ENCODE measurements around the gene PDZD4. TPM values are rescaled to one million over a fixed set of nuclear protein-coding genes. Genes with fewer than 3 reads are reported as not detected.

PDZD4 gene
- total RNA-seq, 5 donors from 2014 or later (not counting 1 experiment from before 2014, with no cell fraction given), result 3.7 to 51.3 (median 9.0) TPM

DNA sequence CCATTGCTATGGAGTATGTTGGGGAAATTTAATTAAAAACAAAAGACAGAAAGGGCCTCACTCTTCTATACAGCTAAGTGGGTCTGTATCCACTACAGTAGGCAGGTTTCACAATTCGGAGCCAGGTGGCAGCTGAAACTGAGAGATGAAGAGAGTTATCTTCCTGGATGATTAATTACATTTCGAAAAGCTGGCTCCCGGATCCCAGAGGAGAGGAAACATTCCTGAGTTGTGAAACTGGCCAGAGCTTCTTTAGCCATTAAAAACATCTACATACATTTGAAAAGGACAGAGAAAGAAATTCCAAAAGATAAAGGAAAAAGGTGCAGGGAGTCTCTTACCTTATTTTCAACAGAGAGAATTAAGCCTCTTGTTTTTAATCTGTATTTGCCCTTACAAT lies 15.5 kb upstream of the PDZD4 start:
- no peak for ATAC-seq (replicated peaks in 1 of 4)
- H3K27ac Mint-ChIP-seq, result no peak overlapping the region
- no peaks in the 10 kb centered on the region for H3K36me3 ChIP-seq (ENCODE audit: control insufficient read depth in 2 of 2, extremely low read depth in 1 of 2, insufficient read depth in 1 of 2, low read length in 1 of 2)
- H3K9me3 Mint-ChIP-seq, result no peaks in the 10 kb centered on the region
- DNase-seq, result no peak
- no peaks in the 10 kb centered on the region for H3K4me1 Mint-ChIP-seq
- H3K27me3 ChIP-seq (replicated peaks in 1 of 2; ENCODE audit: control insufficient read depth in 2 of 2, extremely low read depth in 1 of 2, insufficient read depth in 2 of 2, low read length in 1 of 2), result peaks cover 3 to 11% of the 10 kb centered on the region in 2 experiments
- POLR2A ChIA-PET, result no interaction called here
- H3K9me3 ChIP-seq, result no peaks in the 10 kb centered on the region
- no CpG with 5 or more reads among the region's 3 CpGs for WGBS (ENCODE audit: insufficient coverage)
- H3K4me3 Mint-ChIP-seq, result no peak overlapping the region
- H3K4me3 ChIP-seq (ENCODE audit: control insufficient read depth in 1 of 2, extremely low read depth in 1 of 2, low read length in 1 of 2), result no peak overlapping the region
- H3K27me3 Mint-ChIP-seq, result peaks cover 7 to 38% of the 10 kb centered on the region in 2 donors
- H3K4me1 ChIP-seq (ENCODE audit: control insufficient read depth in 1 of 2, extremely low read depth in 1 of 2, insufficient read depth in 2 of 2, low read length in 2 of 2), result no peaks in the 10 kb centered on the region
- CTCF ChIA-PET, result interaction anchor here in 1 of 2 donors (0.7 kb wide), 1 partner anchor 179 kb away, joined by 3 read pairs; no protein-coding TSS in a partner anchor
- H3K36me3 Mint-ChIP-seq, result no peaks in the 10 kb centered on the region
- no peak overlapping the region for H3K27ac ChIP-seq (ENCODE audit: low read length)

DNA sequence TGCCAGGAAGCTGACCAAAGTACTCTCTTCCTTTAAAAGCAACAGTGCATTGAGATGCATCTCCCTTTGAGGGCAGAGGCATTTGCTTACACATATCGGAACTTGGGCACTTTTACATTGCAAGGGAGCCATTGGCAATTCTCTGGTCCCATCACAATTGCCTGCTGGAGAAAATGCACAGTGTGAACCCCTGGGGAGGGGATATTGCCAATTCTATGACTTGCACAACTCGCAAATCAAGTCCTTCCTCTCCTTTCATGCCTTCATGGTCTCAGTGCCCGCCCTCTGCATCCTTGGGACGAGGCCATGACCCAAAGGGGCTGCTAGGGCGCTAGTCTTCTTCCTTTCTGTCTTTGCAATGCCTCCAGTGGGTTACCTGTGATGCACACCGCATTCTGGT lies 14.9 kb upstream of the PDZD4 start:
- no peaks in the 10 kb centered on the region for H3K9me3 ChIP-seq
- ChIA-PET POLR2A (no interaction called here), CTCF (no interaction called here)
- peaks cover 3 to 11% of the 10 kb centered on the region in 2 experiments for H3K27me3 ChIP-seq (replicated peaks in 1 of 2; ENCODE audit: control insufficient read depth in 2 of 2, extremely low read depth in 1 of 2, insufficient read depth in 2 of 2, low read length in 1 of 2)
- no peaks in the 10 kb centered on the region for H3K36me3 Mint-ChIP-seq
- H3K4me3 Mint-ChIP-seq, result no peak overlapping the region
- no peak overlapping the region for H3K27ac ChIP-seq (ENCODE audit: low read length)
- no peaks in the 10 kb centered on the region for H3K36me3 ChIP-seq (ENCODE audit: control insufficient read depth in 2 of 2, extremely low read depth in 1 of 2, insufficient read depth in 1 of 2, low read length in 1 of 2)
- no peak overlapping the region for H3K27ac Mint-ChIP-seq
- DNase-seq, result no peak
- peaks cover 7 to 34% of the 10 kb centered on the region in 2 donors for H3K27me3 Mint-ChIP-seq
- H3K4me1 Mint-ChIP-seq, result no peaks in the 10 kb centered on the region
- H3K4me1 ChIP-seq (ENCODE audit: control insufficient read depth in 1 of 2, extremely low read depth in 1 of 2, insufficient read depth in 2 of 2, low read length in 2 of 2), result no peaks in the 10 kb centered on the region
- H3K9me3 Mint-ChIP-seq, result no peaks in the 10 kb centered on the region
- no peak for ATAC-seq (replicated peaks in 1 of 4)
- H3K4me3 ChIP-seq (ENCODE audit: control insufficient read depth in 1 of 2, extremely low read depth in 1 of 2, low read length in 1 of 2), result no peak overlapping the region
- WGBS (ENCODE audit: insufficient coverage), result no CpG with 5 or more reads among the region's 6 CpGs

DNA sequence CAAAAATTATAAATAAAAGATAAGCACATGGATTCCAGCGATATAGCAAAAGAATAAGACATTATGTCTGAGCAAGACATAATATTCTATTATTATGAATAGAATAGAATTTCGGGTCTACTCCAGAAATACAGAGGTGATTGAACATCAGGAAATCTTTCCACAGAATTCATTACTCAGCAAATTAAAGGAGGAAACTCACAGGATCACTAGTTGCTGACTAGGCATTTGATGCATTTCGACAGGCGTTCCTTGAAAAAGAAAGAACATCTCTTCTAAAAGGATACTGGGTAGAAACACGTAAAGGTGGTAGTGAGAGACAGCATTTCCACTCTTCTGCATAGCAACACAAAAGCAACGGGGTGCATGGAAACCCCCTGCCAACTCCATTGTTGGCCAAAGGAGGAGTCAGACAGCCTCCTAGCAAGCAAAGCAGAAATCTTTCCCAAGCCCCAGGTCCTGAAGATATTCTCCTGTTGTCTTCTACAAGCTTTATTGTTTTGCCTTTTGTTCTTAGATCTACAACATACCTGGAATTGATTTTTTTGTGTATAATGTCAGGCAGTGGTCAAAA lies 14.3 kb upstream of the PDZD4 start:
- ATAC-seq (replicated peaks in 1 of 4) (no peak), DNase-seq (no peak)
- Histone ChIP-seq H3K4me1 (ENCODE audit: control insufficient read depth in 1 of 2, extremely low read depth in 1 of 2, insufficient read depth in 2 of 2, low read length in 2 of 2) (no peaks in the 10 kb centered on the region), H3K27ac (ENCODE audit: low read length) (no peak overlapping the region), H3K4me3 (ENCODE audit: control insufficient read depth in 1 of 2, extremely low read depth in 1 of 2, low read length in 1 of 2) (no peak overlapping the region), H3K27me3 (replicated peaks in 1 of 2; ENCODE audit: control insufficient read depth in 2 of 2, extremely low read depth in 1 of 2, insufficient read depth in 2 of 2, low read length in 1 of 2) (peaks cover 3 to 11% of the 10 kb centered on the region in 2 experiments), H3K36me3 (ENCODE audit: control insufficient read depth in 2 of 2, extremely low read depth in 1 of 2, insufficient read depth in 1 of 2, low read length in 1 of 2) (no peaks in the 10 kb centered on the region), H3K9me3 (no peaks in the 10 kb centered on the region)
- Mint-ChIP-seq H3K36me3 (no peaks in the 10 kb centered on the region), H3K4me1 (no peaks in the 10 kb centered on the region), H3K27ac (no peak overlapping the region), H3K9me3 (no peaks in the 10 kb centered on the region), H3K4me3 (no peak overlapping the region), H3K27me3 (peaks cover 7 to 34% of the 10 kb centered on the region in 2 donors)
- POLR2A ChIA-PET, result no interaction called here
- CTCF ChIA-PET, result no interaction called here
- WGBS (ENCODE audit: insufficient coverage), result no CpG with 5 or more reads among the region's 6 CpGs

DNA sequence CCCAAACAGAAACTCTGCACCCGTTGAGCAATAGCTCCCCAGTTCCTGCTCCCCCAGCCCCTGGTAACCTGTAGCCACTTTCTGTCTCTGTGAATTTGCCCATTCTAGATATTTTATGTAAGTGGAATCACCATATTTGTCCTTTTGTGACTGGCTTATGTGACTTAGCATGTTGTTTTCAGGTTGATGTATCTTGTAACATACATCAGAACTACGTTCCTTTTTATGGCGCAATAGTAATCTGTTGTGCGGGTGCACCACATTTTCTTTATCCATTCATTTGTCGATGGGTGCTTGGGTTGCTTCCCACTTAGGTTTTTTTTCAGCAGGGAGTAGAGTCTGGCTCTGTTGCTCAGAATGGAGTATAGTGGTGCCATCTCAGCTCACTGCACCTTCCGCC lies 6.6 kb upstream of the PDZD4 start:
- Mint-ChIP-seq H3K27me3 (peaks cover 3 to 18% of the 10 kb centered on the region in 2 donors), H3K4me1 (peaks cover 0 to 5% (median 2%) of the 10 kb centered on the region in 3 donors), H3K27ac (no peak overlapping the region), H3K4me3 (no peak overlapping the region), H3K36me3 (no peaks in the 10 kb centered on the region), H3K9me3 (no peaks in the 10 kb centered on the region)
- Histone ChIP-seq H3K4me3 (ENCODE audit: control insufficient read depth in 1 of 2, extremely low read depth in 1 of 2, low read length in 1 of 2) (no peak overlapping the region), H3K36me3 (ENCODE audit: control insufficient read depth in 2 of 2, extremely low read depth in 1 of 2, insufficient read depth in 1 of 2, low read length in 1 of 2) (no peaks in the 10 kb centered on the region), H3K9me3 (no peaks in the 10 kb centered on the region), H3K27me3 (replicated peaks in 1 of 2; ENCODE audit: control insufficient read depth in 2 of 2, extremely low read depth in 1 of 2, insufficient read depth in 2 of 2, low read length in 1 of 2) (no peaks in the 10 kb centered on the region), H3K4me1 (ENCODE audit: control insufficient read depth in 1 of 2, extremely low read depth in 1 of 2, insufficient read depth in 2 of 2, low read length in 2 of 2) (no peaks in the 10 kb centered on the region), H3K27ac (ENCODE audit: low read length) (no peak overlapping the region)
- CTCF ChIA-PET, result interaction anchor here in 1 of 2 donors (0.8 kb wide), 1 partner anchor 71 kb away, joined by 3 read pairs; no protein-coding TSS in a partner anchor
- no CpG with 5 or more reads among the region's 6 CpGs for WGBS (ENCODE audit: insufficient coverage)
- no peak for DNase-seq
- ATAC-seq (replicated peaks in 1 of 4), result no peak
- POLR2A ChIA-PET, result no interaction called here

DNA sequence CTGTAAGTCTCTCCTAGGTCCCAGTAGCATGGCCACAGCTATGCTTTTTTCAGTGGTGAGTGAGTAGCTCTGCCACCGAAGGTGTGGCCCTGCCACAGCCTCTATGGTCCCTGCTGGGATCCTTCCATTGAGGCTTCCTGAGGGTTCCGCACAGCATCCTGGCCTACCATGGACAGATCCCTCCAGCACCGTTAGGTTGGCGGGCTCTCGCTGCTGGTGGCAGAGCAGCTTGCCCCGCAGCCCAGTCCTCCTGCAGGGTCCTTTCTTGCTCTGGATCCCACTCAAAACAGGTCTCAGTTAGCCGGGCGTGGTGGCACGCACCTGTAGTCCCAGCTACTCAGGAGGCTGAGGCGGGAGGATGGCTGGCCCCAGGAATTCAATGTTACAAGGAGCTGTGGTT lies 2.4 kb upstream of the PDZD4 start:
- Histone ChIP-seq H3K27ac (ENCODE audit: low read length) (no peak overlapping the region), H3K27me3 (replicated peaks in 1 of 2; ENCODE audit: control insufficient read depth in 2 of 2, extremely low read depth in 1 of 2, insufficient read depth in 2 of 2, low read length in 1 of 2) (peaks cover 0 to 10% of the 10 kb centered on the region in 2 experiments), H3K4me1 (ENCODE audit: control insufficient read depth in 1 of 2, extremely low read depth in 1 of 2, insufficient read depth in 2 of 2, low read length in 2 of 2) (peaks cover 0 to 21% of the 10 kb centered on the region in 2 experiments), H3K4me3 (ENCODE audit: control insufficient read depth in 1 of 2, extremely low read depth in 1 of 2, low read length in 1 of 2) (no peak overlapping the region), H3K36me3 (ENCODE audit: control insufficient read depth in 2 of 2, extremely low read depth in 1 of 2, insufficient read depth in 1 of 2, low read length in 1 of 2) (no peaks in the 10 kb centered on the region), H3K9me3 (no peaks in the 10 kb centered on the region)
- POLR2A ChIA-PET, result no interaction called here
- DNase-seq (no peak), ATAC-seq (replicated peaks in 1 of 4) (no peak)
- WGBS (ENCODE audit: insufficient coverage), result 97% methylated on average over 8 of the region's 10 CpGs
- Mint-ChIP-seq H3K4me3 (no peak overlapping the region), H3K27me3 (peaks cover 5% of the 10 kb centered on the region in 2 donors), H3K4me1 (peaks cover 3 to 13% (median 8%) of the 10 kb centered on the region in 3 donors), H3K27ac (no peak overlapping the region), H3K9me3 (no peaks in the 10 kb centered on the region), H3K36me3 (no peaks in the 10 kb centered on the region)
- CTCF ChIA-PET, result no interaction called here

DNA sequence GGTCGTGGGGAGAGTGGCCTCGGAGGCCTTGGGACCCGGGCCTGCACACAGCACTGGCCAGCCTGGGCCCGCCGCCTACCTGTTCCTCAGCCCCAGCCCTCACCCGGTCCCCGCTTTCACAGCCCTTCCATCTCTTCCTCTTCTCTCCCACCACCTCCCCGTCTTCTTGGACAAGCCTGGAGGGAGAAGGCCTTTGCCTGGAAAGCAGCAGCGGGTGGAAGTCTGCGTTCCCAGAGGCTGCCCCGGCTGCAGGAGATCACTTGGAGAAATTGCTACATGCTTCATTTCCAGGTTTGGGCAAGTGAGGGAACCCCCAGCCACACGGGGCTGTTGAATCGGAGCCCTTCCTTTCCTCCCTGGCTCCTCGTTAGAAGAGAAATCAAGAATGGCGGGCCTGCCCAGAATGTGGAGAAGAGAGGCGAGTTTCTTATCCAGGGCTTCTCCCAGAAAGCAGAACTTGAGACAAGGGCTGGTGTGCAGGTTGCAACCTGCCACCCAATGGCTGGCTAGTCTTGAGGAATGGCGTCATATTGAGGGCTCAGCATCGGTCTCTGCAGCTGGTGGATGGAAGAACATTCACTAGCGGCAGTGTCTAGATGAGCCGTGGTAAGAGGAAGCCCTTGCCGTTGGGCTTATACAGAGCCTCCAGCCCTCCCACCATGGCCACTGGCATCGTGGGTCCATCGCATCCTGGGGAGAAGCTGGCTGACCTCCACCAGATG lies 1.2 kb upstream of the PDZD4 start:
- Histone ChIP-seq H3K27me3 (replicated peaks in 1 of 2; ENCODE audit: control insufficient read depth in 2 of 2, extremely low read depth in 1 of 2, insufficient read depth in 2 of 2, low read length in 1 of 2) (peaks cover 0 to 10% of the 10 kb centered on the region in 2 experiments), H3K4me3 (ENCODE audit: control insufficient read depth in 1 of 2, extremely low read depth in 1 of 2, low read length in 1 of 2) (no peak overlapping the region), H3K36me3 (ENCODE audit: control insufficient read depth in 2 of 2, extremely low read depth in 1 of 2, insufficient read depth in 1 of 2, low read length in 1 of 2) (no peaks in the 10 kb centered on the region), H3K9me3 (no peaks in the 10 kb centered on the region), H3K4me1 (ENCODE audit: control insufficient read depth in 1 of 2, extremely low read depth in 1 of 2, insufficient read depth in 2 of 2, low read length in 2 of 2) (peaks cover 0 to 23% of the 10 kb centered on the region in 2 experiments), H3K27ac (ENCODE audit: low read length) (no peak overlapping the region)
- peak overlapping the region; percentile 22 to 49 for H3K27ac Mint-ChIP-seq
- ATAC-seq (replicated peaks in 1 of 4) (no peak), DNase-seq (no peak)
- H3K4me1 Mint-ChIP-seq, result peaks cover 13 to 23% (median 18%) of the 10 kb centered on the region in 3 donors
- no peaks in the 10 kb centered on the region for H3K36me3 Mint-ChIP-seq
- ChIA-PET CTCF (no interaction called here), POLR2A (no interaction called here)
- no peaks in the 10 kb centered on the region for H3K9me3 Mint-ChIP-seq
- WGBS (ENCODE audit: insufficient coverage), result 85% methylated on average over 4 of the region's 23 CpGs
- H3K4me3 Mint-ChIP-seq, result peak overlapping the region; percentile 59 to 64 (median 59)
- peaks cover 5 to 13% of the 10 kb centered on the region in 2 donors for H3K27me3 Mint-ChIP-seq
